GM23338 (cell line): ENCODE measurements around the gene RHOBTB3.

Source experiments
- CTCF ChIP-seq, 2 experiments: fragments of 200-600 bp in 1 of 2; sonication (generic) in 1 of 2; conservative IDR thresholded peaks; 2 replicates each; pipeline versions ENCODE4 v1.5.1 to v1.6.1; 2016 to 2017; ENCODE audit warnings: antibody characterized with exemption in 2 of 2, low read depth in 2 of 2, mild to moderate bottlenecking in 2 of 2, moderate library complexity in 1 of 2
- EZH2 ChIP-seq: fragments of 200-600 bp; sonication (generic); IDR thresholded peaks from one replicate; pipeline ENCODE4 v1.8.0; 2017; ENCODE audit warnings: antibody characterized with exemption, mild to moderate bottlenecking, low read depth; ENCODE audit not compliant: unreplicated experiment
- EZH2phosphoT487 ChIP-seq: fragments of 200-600 bp; sonication (generic); IDR thresholded peaks from one replicate; pipeline ENCODE4 v1.8.1; 2018; ENCODE audit warnings: antibody characterized with exemption; ENCODE audit not compliant: unreplicated experiment
- JUNB ChIP-seq: IDR thresholded peaks from one replicate; pipeline ENCODE4 v1.6.1; 2016; ENCODE audit warnings: antibody characterized with exemption; ENCODE audit not compliant: unreplicated experiment
- POLR2AphosphoS5 ChIP-seq: IDR thresholded peaks from 2 replicates; pipeline ENCODE4 v1.6.1; 2016; ENCODE audit warnings: antibody characterized with exemption, low read depth

DNA sequence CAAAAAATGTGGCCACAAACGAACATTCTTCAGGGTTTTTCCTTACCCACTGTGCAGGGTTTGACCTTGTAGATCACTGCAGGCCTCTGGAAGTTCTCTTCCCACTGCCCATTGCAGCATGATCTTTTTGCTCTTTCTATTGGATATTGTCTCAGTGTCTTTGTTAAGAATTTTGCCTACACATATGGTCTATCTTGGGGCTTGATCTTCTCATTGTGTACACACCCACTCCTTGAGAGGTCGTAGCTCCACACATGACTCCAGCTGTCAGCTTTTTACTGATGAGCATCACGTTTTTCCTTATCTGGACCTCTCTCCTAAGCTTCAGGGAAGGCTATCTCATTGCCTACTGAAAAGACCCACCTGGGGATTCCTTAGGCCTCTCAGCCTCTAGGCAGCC lies 94.4 kb downstream of the RHOBTB3 start:
- TF ChIP-seq POLR2AphosphoS5 (no peak), EZH2 (no peak), JUNB (no peak), CTCF (conservative IDR thresholded peaks at IDR 0.05; ENCODE audit: low read depth in 2 of 2) (no peak), EZH2phosphoT487 (no peak)
